GM19455 (cell line): ENCODE measurements around the gene GGTLC2.
"Not testable (repeated sequence)": the region's sequence is repeated elsewhere in the genome, so short reads cannot be mapped to it uniquely, and the experiment has no call there.

Source experiments
- ATAC-seq: cut with Tn5 transposase; IDR thresholded peaks from one replicate; pipeline ENCODE4 v1.9.1; 2021; ENCODE audit not compliant: unreplicated experiment

GGTLC2 gene

GRCh38 chr22:22644314-22644713 lies at the start of gene GGTLC2:
Gene GGTLC2, plus strand, starts transcription at chr22:22644614. Its CDS starts 1,732 bp downstream, at chr22:22646346.
- not testable (repeated sequence) for ATAC-seq

- ATAC-seq: no peak
These were observed 49.2 kb upstream of the GGTLC2 start for GRCh38 chr22:22595001-22595835.

- no peak for ATAC-seq
These were observed 46.3 kb upstream of the GGTLC2 start for GRCh38 chr22:22598144-22598543.

GRCh38 chr22:22599248-22599647 lies 45.2 kb upstream of the GGTLC2 start:
- ATAC-seq: no peak

GRCh38 chr22:22600531-22601261 lies 43.7 kb upstream of the GGTLC2 start:
- no peak for ATAC-seq

GRCh38 chr22:22603470-22603947 lies 40.9 kb upstream of the GGTLC2 start:
- no peak for ATAC-seq

- ATAC-seq: no peak
These were observed 39.9 kb upstream of the GGTLC2 start for GRCh38 chr22:22604326-22605073.

GRCh38 chr22:22605074-22605404 lies 39.4 kb upstream of the GGTLC2 start:
- ATAC-seq: no peak

GRCh38 chr22:22608022-22608421 lies 36.4 kb upstream of the GGTLC2 start:
- not testable (repeated sequence) for ATAC-seq

- no peak for ATAC-seq
These were observed 35.1 kb upstream of the GGTLC2 start for GRCh38 chr22:22609291-22609690.

GRCh38 chr22:22612516-22612915 lies 31.9 kb upstream of the GGTLC2 start:
- ATAC-seq: no peak

GRCh38 chr22:22614065-22614464 lies 30.3 kb upstream of the GGTLC2 start:
- no peak for ATAC-seq

GRCh38 chr22:22616636-22617035 lies 27.8 kb upstream of the GGTLC2 start:
- ATAC-seq: no peak

GRCh38 chr22:22618448-22618847 lies 26.0 kb upstream of the GGTLC2 start:
- ATAC-seq: no peak

GRCh38 chr22:22618923-22619322 lies 25.5 kb upstream of the GGTLC2 start:
- no peak for ATAC-seq

GRCh38 chr22:22619765-22620414 lies 24.5 kb upstream of the GGTLC2 start:
- no peak for ATAC-seq

GRCh38 chr22:22628546-22629495 lies 15.6 kb upstream of the GGTLC2 start:
- ATAC-seq: not testable (repeated sequence)

- ATAC-seq: not testable (repeated sequence)
These were observed 13.2 kb upstream of the GGTLC2 start for GRCh38 chr22:22631223-22631652.

GRCh38 chr22:22632226-22632625 lies 12.2 kb upstream of the GGTLC2 start:
- not testable (repeated sequence) for ATAC-seq

- ATAC-seq: not testable (repeated sequence)
These were observed 10.9 kb upstream of the GGTLC2 start for GRCh38 chr22:22633533-22633932.
